Right lobe of liver (tissue), 6 donors: ENCODE data around the gene KIF3C. TPM values are rescaled to one million over a fixed set of nuclear protein-coding genes. Genes with fewer than 3 reads are reported as not detected.
"Not testable (repeated sequence)": the region's sequence is repeated elsewhere in the genome, so short reads cannot be mapped to it uniquely, and the experiment has no call there.

Experiments
- ATAC-seq, 4 donors: fragments of 200-7000 bp; cut with Tn5 transposase; one replicate each; pipeline ENCODE4 v1.9.1; 2020; ENCODE audit warnings: mild to moderate bottlenecking in 4 of 4, moderate library complexity in 4 of 4
- DNase-seq, 3 donors: peaks; one replicate each; pipeline ENCODE4 v3.0.0-alpha.2; 2020
- H3K27ac ChIP-seq, 3 donors: fragments of 200-600 bp; one replicate each; pipeline ENCODE4 v1.8.0; 2022
- H3K27me3 ChIP-seq, 2 donors: fragments of 200-600 bp; one replicate each; pipeline ENCODE4 v1.8.0; 2022
- H3K36me3 ChIP-seq, 4 donors: fragments of 200-600 bp; sonication (generic) in 1 of 4; one replicate each; pipeline versions ENCODE4 v1.5.1 to v1.8.0; 2017 to 2022; ENCODE audit warnings: control low read depth in 1 of 4
- H3K4me1 ChIP-seq, 4 donors: fragments of 200-600 bp; sonication (generic) in 1 of 4; one replicate each; pipeline versions ENCODE4 v1.5.1 to v1.8.0; 2017 to 2022; ENCODE audit warnings: control low read depth in 1 of 4
- H3K4me3 ChIP-seq, 3 donors: fragments of 200-600 bp; one replicate each; pipeline ENCODE4 v1.8.0; 2022
- H3K9me3 ChIP-seq, 4 donors: fragments of 200-600 bp; sonication (generic) in 1 of 4; one replicate each; pipeline versions ENCODE4 v1.5.1 to v1.8.0; 2017 to 2022; ENCODE audit warnings: control low read depth in 1 of 4
- CTCF ChIP-seq, 4 donors: fragments of 200-600 bp in 3 of 4; fragments of 450-650 bp in 1 of 4; IDR thresholded peaks; one replicate each; pipeline versions ENCODE4 v1.5.1 to v1.8.0; 2016 to 2022; ENCODE audit warnings: antibody characterized with exemption in 4 of 4, mild to moderate bottlenecking in 2 of 4
- POLR2A ChIP-seq: fragments of 450-650 bp; IDR thresholded peaks from one replicate; pipeline ENCODE4 v1.6.1; 2017; ENCODE audit warnings: antibody characterized with exemption, mild to moderate bottlenecking
- whole genome bisulfite sequencing: methylation state at CpG from one replicate; pipeline ENCODE4 v1.1.6; 2018; ENCODE audit warnings: low coverage, low lambda C conversion rate; ENCODE audit not compliant: insufficient coverage; ENCODE audit errors: missing lambda C conversion rate; 5-methylcytosine and 5-hydroxymethylcytosine counted together
- intact Hi-C, 2 donors: fragments of 100-400 bp; cut with DNase I; formaldehyde crosslinking; loops; one replicate each; pipeline versions ENCODE4 v1.11.2 to v1.14.1; 2022
- total RNA-seq, 6 experiments: library from RNA; depleted of rRNA in 2 of 6; stranded (reverse); fragments of >200 nt in 2 of 6; fragmentation: NEBNext Ultra II Directional in 3 of 6; extraction: Animal tissue kit (Norgen Biotek cat#: 25700) in 3 of 6; gene quantifications; one replicate each; pipeline versions ENCODE4 v1.1.0 to v1.2.4, GENCODE V29; 2016 to 2023
- donor health status: DM: no; HTN: yes; CAD: no.
- donor health status: DM: no; HTN: no; CAD: no.
- donor health status: DM: no; HTN: no; CAD: no.
- donor health status: DM: no; HTN: yes; CAD: no.
- donor health status: DM: no; HTN: yes; CAD: no.

KIF3C gene
- total RNA-seq, 6 experiments from 2014 or later, result 0.88 to 2.2 (median 1.0) TPM

- ATAC-seq (no peak), DNase-seq (no peak)
- TF ChIP-seq CTCF (IDR thresholded peaks at IDR 0.05) (no peak), POLR2A (no peak)
- H3K36me3 ChIP-seq, result no peaks in the 10 kb centered on the region
- 20% methylated on average over 8 of the region's 10 CpGs for WGBS
- no peaks in the 10 kb centered on the region for H3K4me1 ChIP-seq
- H3K4me3 ChIP-seq, result no peak overlapping the region
- no peaks in the 10 kb centered on the region for H3K27me3 ChIP-seq
- no peaks in the 10 kb centered on the region for H3K9me3 ChIP-seq
- H3K27ac ChIP-seq, result no peak overlapping the region
- intact Hi-C loops, result no loop called here
Observed at GRCh38 chr2:25912851-25913695, 69.2 kb downstream of the KIF3C start.

- 52% methylated on average over 2 of the region's 5 CpGs for WGBS
- H3K27ac ChIP-seq, DNase-seq, ATAC-seq, H3K4me1 ChIP-seq, H3K27me3 ChIP-seq, H3K9me3 ChIP-seq, H3K36me3 ChIP-seq, intact Hi-C loops, H3K4me3 ChIP-seq: not testable (repeated sequence)
Observed at GRCh38 chr2:25909574-25909973, 72.7 kb downstream of the KIF3C start.

- Histone ChIP-seq H3K36me3 (no peaks in the 10 kb centered on the region), H3K4me1 (no peaks in the 10 kb centered on the region), H3K27me3 (no peaks in the 10 kb centered on the region), H3K4me3 (no peak overlapping the region), H3K9me3 (no peaks in the 10 kb centered on the region), H3K27ac (no peak overlapping the region)
- no peak for DNase-seq
- no peak for ATAC-seq
- TF ChIP-seq POLR2A, result no peak
- TF ChIP-seq CTCF (IDR thresholded peaks at IDR 0.05), result no peak
- intact Hi-C loops, result no loop called here
- WGBS, result 83% methylated on average over 1 of the region's 2 CpGs
Observed at GRCh38 chr2:25905126-25905525, 77.2 kb downstream of the KIF3C start.

GRCh38 chr2:25903216-25903776, 79.0 kb downstream of the KIF3C start:
- Histone ChIP-seq H3K36me3 (no peaks in the 10 kb centered on the region), H3K27me3 (no peaks in the 10 kb centered on the region), H3K4me1 (no peaks in the 10 kb centered on the region), H3K4me3 (no peak overlapping the region), H3K27ac (no peak overlapping the region), H3K9me3 (no peaks in the 10 kb centered on the region)
- intact Hi-C loops, result no loop called here
- no peak for DNase-seq
- no peak for ATAC-seq
- 87% methylated on average over 3 of the region's 5 CpGs for WGBS
- no peak for TF ChIP-seq POLR2A
- no peak for TF ChIP-seq CTCF (IDR thresholded peaks at IDR 0.05)

GRCh38 chr2:25899404-25899970, 82.8 kb downstream of the KIF3C start:
- no peak for ATAC-seq

More at GRCh38 chr2:25899404-25899970, 82.8 kb downstream of the KIF3C start:
- Histone ChIP-seq H3K27ac (no peak overlapping the region), H3K36me3 (no peaks in the 10 kb centered on the region), H3K4me3 (no peak overlapping the region), H3K4me1 (no peaks in the 10 kb centered on the region), H3K9me3 (no peaks in the 10 kb centered on the region), H3K27me3 (no peaks in the 10 kb centered on the region)
- DNase-seq, result no peak
- WGBS, result 82% methylated on average over 5 of the region's 11 CpGs
- intact Hi-C loops, result no loop called here
- no peak for TF ChIP-seq CTCF (IDR thresholded peaks at IDR 0.05)
- no peak for TF ChIP-seq POLR2A
